Neural progenitor cell (in vitro differentiated cells): ENCODE data around the gene GATA2.

ENCODE experiments used
- CTCF ChIP-seq: fragments of 200-600 bp; sonication (generic); IDR thresholded peaks from 2 replicates; pipeline ENCODE4 v1.5.1; 2017; ENCODE audit warnings: antibody characterized with exemption, mild to moderate bottlenecking
- EZH2 ChIP-seq: fragments of 200-600 bp; sonication (generic); IDR thresholded peaks from 2 replicates; pipeline ENCODE4 v1.6.1; 2017; ENCODE audit warnings: antibody characterized with exemption, mild to moderate bottlenecking, moderate library complexity
- EZH2phosphoT487 ChIP-seq: fragments of 200-600 bp; sonication (generic); IDR thresholded peaks from 2 replicates; pipeline ENCODE4 v1.6.1; 2017; ENCODE audit warnings: antibody characterized with exemption

- TF ChIP-seq EZH2phosphoT487 (no peak), CTCF (no peak), EZH2 (no peak)
Measured at GRCh38 chr3:128434524-128434923, 58.5 kb downstream of the GATA2 start.
